Kidney (tissue), 14 donors: Measurements from ENCODE around the gene NHERF2. TPM values are rescaled to one million over a fixed set of nuclear protein-coding genes. Genes with fewer than 3 reads are reported as not detected.
A peak's percentile ranks its signal among the peaks of the same experiment; 100 is the strongest.

Source experiments
- DNase-seq, 5 donors: peaks; one replicate each; pipeline ENCODE4 v3.0.0-alpha.2; 2013 to 2020
- FAIRE-seq: peaks from 2 replicates; lab custom pipeline; 2012; peaks lifted over from hg19 to GRCh38; lab: Jason Lieb, UNC
- H3K27ac ChIP-seq, 2 donors: one replicate each; pipeline ENCODE4 v1.7.0; 2013; ENCODE audit warnings: low read depth in 2 of 2, low read length in 2 of 2, inconsistent platforms in 1 of 2
- H3K27me3 ChIP-seq: one replicate; pipeline ENCODE4 v1.7.1; 2013; ENCODE audit warnings: low read length, inconsistent platforms; ENCODE audit not compliant: control insufficient read depth, insufficient read depth
- H3K36me3 ChIP-seq, 3 donors: one replicate each; pipeline versions ENCODE4 v1.7.0 to v1.7.1; 2013; ENCODE audit warnings: low read length in 3 of 3, control low read depth in 1 of 3, inconsistent platforms in 1 of 3; ENCODE audit not compliant: insufficient read depth in 3 of 3, control insufficient read depth in 2 of 3
- H3K4me1 ChIP-seq, 3 donors: one replicate each; pipeline versions ENCODE4 v1.7.0 to v1.7.1; 2013; ENCODE audit warnings: low read length in 3 of 3, inconsistent platforms in 1 of 3, low read depth in 1 of 3; ENCODE audit not compliant: control insufficient read depth in 2 of 3, insufficient read depth in 2 of 3
- H3K4me3 ChIP-seq, 3 donors: one replicate each; pipeline versions ENCODE4 v1.7.0 to v1.8.1; 2013; ENCODE audit warnings: low read length in 3 of 3, control low read depth in 1 of 3, inconsistent platforms in 1 of 3
- H3K9ac ChIP-seq, 3 donors: one replicate each; pipeline versions ENCODE4 v1.7.0 to v1.7.1; 2013; ENCODE audit warnings: low read length in 3 of 3, control low read depth in 1 of 3, inconsistent platforms in 1 of 3
- H3K9me3 ChIP-seq, 3 donors: one replicate each; pipeline versions ENCODE4 v1.7.0 to v1.7.1; 2013; ENCODE audit warnings: low read length in 3 of 3, control low read depth in 1 of 3, inconsistent platforms in 1 of 3; ENCODE audit not compliant: control insufficient read depth in 2 of 3, insufficient read depth in 1 of 3
- CTCF ChIP-seq: IDR thresholded peaks from 3 replicates; pipeline ENCODE4 v1.5.1; 2012; ENCODE audit warnings: mild to moderate bottlenecking, moderate library complexity, borderline replicate concordance; ENCODE audit not compliant: insufficient read depth; ENCODE audit errors: extremely low read depth
- intact Hi-C: fragments of 100-400 bp; cut with DNase I; formaldehyde crosslinking; loops from one replicate; pipeline ENCODE4 v1.11.1; 2022
- polyA plus RNA-seq: library from polyadenylated mRNA; stranded (reverse); fragments of 350-450 nt; fragmentation: Illumina TruSeq; extraction: RNeasy Lipid Tissue Mini Kit (QIAGEN cat#74804); gene quantifications from one replicate; pipeline ENCODE4 v1.2.3, GENCODE V29; 2014; ENCODE audit warnings: low read depth, low replicate concordance; ENCODE audit not compliant: insufficient read depth
- total RNA-seq: library from RNA; stranded (reverse); fragmentation: NEBNext Ultra II Directional; extraction: Animal tissue kit (Norgen Biotek cat#: 25700); gene quantifications from one replicate; pipeline ENCODE4 v1.2.1, GENCODE V29; 2021
- donor health status: control.
- donor health status: control.
- donor health status: control.
- donor health status: control.
- donor health status: control.
- donor health status: DM: yes; HTN: yes; CAD: no.
- donor health status: Normal renal cell carcinoma (clear cell type).

NHERF2 gene
- total and polyA plus RNA-seq, 2 donors from 2014 or later: 238 to 405 TPM

DNA sequence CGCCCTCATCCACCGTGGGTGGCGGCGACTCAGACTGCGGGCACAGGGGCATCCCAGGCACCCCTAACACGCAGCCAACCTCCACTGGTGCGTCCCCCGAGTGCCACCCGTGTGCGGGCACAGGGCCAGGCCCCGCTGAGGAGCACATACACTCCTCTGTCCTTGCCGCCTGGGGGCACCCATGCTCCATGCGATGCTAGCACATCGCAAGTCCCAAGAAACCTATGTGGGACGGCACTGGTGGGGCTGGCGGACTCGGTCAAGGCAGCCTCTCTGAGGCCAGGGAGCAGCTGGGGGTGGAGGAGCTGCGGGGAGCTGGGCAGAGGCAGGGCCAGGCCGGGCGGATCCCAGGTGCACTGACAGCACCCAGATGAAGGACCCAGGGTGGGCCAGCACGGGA lies 21.1 kb upstream of the NHERF2 start:
- Histone ChIP-seq H3K4me3 (no peak overlapping the region), H3K36me3 (peaks cover 0 to 23% (median 10%) of the 10 kb centered on the region in 3 donors), H3K4me1 (peaks cover 3 to 41% (median 3%) of the 10 kb centered on the region in 3 donors), H3K9me3 (no peaks in the 10 kb centered on the region), H3K9ac (no peak overlapping the region), H3K27me3 (no peaks in the 10 kb centered on the region), H3K27ac (no peak overlapping the region)
- no peak for FAIRE-seq
- no peak for TF ChIP-seq CTCF
- DNase-seq: peak in 1 of 5 donors; percentile 72
- intact Hi-C loops: no loop called here

DNA sequence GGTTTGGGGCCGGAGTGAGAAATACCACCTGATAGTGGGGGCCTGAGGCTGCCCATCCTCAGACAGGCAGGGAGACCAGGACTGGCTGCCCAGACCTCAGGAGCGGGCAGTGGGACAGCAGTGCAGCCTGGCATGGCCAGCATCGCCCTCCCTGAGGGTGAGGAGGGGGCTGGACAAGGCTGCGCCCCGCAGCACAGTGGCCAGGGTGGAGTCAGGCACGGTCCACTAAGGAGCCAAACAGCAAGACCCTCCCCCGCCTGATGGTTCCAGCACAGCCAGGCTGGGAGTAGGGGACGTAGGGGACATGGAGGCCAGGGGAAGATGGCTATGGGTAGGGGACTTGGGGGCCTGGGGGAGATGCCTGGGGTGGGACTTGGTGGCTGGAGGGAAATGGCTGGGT lies 20.4 kb upstream of the NHERF2 start:
- no peaks in the 10 kb centered on the region for H3K27me3 ChIP-seq
- H3K27ac ChIP-seq: no peak overlapping the region
- TF ChIP-seq CTCF: no peak
- H3K4me1 ChIP-seq: peaks cover 3 to 41% (median 3%) of the 10 kb centered on the region in 3 donors
- DNase-seq (peak in 1 of 5 donors; percentile 68), FAIRE-seq (no peak)
- intact Hi-C loops: no loop called here
- H3K4me3 ChIP-seq: no peak overlapping the region
- peaks cover 0 to 17% (median 9%) of the 10 kb centered on the region in 3 donors for H3K36me3 ChIP-seq
- no peaks in the 10 kb centered on the region for H3K9me3 ChIP-seq
- H3K9ac ChIP-seq: no peak overlapping the region

DNA sequence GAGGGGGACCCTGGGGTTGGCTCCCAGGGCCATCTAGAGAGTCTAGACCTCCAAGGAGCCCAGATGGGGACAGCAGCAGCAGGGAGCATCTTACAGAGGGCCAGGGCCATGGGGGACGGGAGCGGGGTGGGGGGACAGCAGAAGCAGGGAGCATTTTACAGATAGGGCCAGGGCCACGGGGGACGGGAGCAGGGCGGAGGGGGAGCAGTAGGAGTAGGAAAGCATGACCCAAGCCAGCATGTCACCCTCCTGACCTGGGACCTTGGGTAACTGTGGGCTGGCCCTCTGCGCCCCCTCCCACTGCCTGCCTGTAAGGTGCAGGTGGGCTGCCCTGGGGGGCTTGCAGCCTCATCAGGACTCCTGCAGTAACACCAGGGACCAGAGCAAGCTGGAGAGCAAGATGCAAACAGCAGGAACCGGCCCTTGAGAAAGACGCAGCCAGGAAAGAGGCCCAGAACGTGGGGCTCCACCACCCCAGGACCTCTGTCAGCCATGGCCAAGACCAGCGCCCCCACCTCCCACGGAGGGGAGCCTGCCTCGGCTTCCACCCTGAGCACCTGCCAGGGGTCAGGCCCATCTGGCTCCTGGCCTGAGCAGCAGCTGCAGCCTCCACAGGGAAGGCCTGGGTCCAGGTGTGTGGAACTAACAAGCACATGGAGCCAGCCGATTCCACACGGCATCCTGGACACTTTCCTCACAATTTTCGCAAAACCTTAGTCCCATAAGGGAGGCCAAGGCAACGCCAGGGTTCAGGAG lies 19.4 kb upstream of the NHERF2 start:
- intact Hi-C loops: no loop called here
- H3K9ac ChIP-seq: no peak overlapping the region
- DNase-seq (peak in 1 of 5 donors; percentile 73), FAIRE-seq (no peak)
- no peak overlapping the region for H3K27ac ChIP-seq
- no peaks in the 10 kb centered on the region for H3K9me3 ChIP-seq
- no peak for TF ChIP-seq CTCF
- H3K4me1 ChIP-seq: peaks cover 3 to 41% (median 3%) of the 10 kb centered on the region in 3 donors
- peaks cover 0 to 8% (median 0%) of the 10 kb centered on the region in 3 donors for H3K36me3 ChIP-seq
- no peaks in the 10 kb centered on the region for H3K27me3 ChIP-seq
- H3K4me3 ChIP-seq: no peak overlapping the region
